Stimulated activated CD4-positive, alpha-beta T cell treated with anti-CD3 and anti-CD28 coated beads, Interleukin-15, amount 100 ng/mL, for 24 hours (primary cell): ENCODE data around the gene DNAJC16.

Source experiments
- DNase-seq: peaks from one replicate; pipeline ENCODE4 v3.0.0-alpha.2; 2020

Gene DNAJC16

GRCh38 chr1:15542388-15543250 lies 16.0 kb downstream of the DNAJC16 start:
- DNase-seq: no peak

- DNase-seq: no peak
Observed at GRCh38 chr1:15543251-15543588, 16.6 kb downstream of the DNAJC16 start.

GRCh38 chr1:15543589-15544568 lies 17.2 kb downstream of the DNAJC16 start:
- no peak for DNase-seq

GRCh38 chr1:15546641-15547040 lies 20.0 kb downstream of the DNAJC16 start:
- no peak for DNase-seq

GRCh38 chr1:15550573-15550972 lies 23.9 kb downstream of the DNAJC16 start:
- no peak for DNase-seq

GRCh38 chr1:15557008-15557407 lies 30.4 kb downstream of the DNAJC16 start:
- no peak for DNase-seq

- no peak for DNase-seq
Observed at GRCh38 chr1:15557594-15557993, 30.9 kb downstream of the DNAJC16 start.

GRCh38 chr1:15558516-15558915 lies 31.9 kb downstream of the DNAJC16 start:
- DNase-seq: no peak

GRCh38 chr1:15559189-15559810 lies 32.7 kb downstream of the DNAJC16 start:
- DNase-seq: no peak

GRCh38 chr1:15568387-15569073 lies 41.9 kb downstream of the DNAJC16 start:
- DNase-seq: no peak

GRCh38 chr1:15570861-15571260 lies 44.2 kb downstream of the DNAJC16 start:
- no peak for DNase-seq

- DNase-seq: no peak
Observed at GRCh38 chr1:15571266-15571665, 44.6 kb downstream of the DNAJC16 start.

GRCh38 chr1:15573477-15573876 lies 46.8 kb downstream of the DNAJC16 start:
- DNase-seq: no peak

GRCh38 chr1:15574741-15575140 lies 48.1 kb downstream of the DNAJC16 start:
- DNase-seq: no peak

- DNase-seq: no peak
Observed at GRCh38 chr1:15575549-15576150, 49.0 kb downstream of the DNAJC16 start.

- DNase-seq: no peak
Observed at GRCh38 chr1:15577691-15578090, 51.0 kb downstream of the DNAJC16 start.

- peak; percentile 31 for DNase-seq
Observed at GRCh38 chr1:15578921-15579682, 52.5 kb downstream of the DNAJC16 start.

GRCh38 chr1:15579683-15580047 lies 53.0 kb downstream of the DNAJC16 start:
- DNase-seq: no peak

GRCh38 chr1:15583016-15583706 lies 56.5 kb downstream of the DNAJC16 start:
- no peak for DNase-seq

GRCh38 chr1:15584489-15585363 lies 58.1 kb downstream of the DNAJC16 start, which contains the start of gene AGMAT:
Gene AGMAT (minus strand): TSS chr1:15585051. CDS start chr1:15584967, 84 bp downstream.
- peak; percentile 82 for DNase-seq
